Mesenchymal stem cell (in vitro differentiated cells and primary cell): ENCODE results near the gene STXBP1.

Experiments used
- DNase-seq: peaks from one replicate; pipeline ENCODE4 v3.0.0-alpha.2; 2013
- H2AFZ ChIP-seq: one replicate; pipeline ENCODE4 v1.6.1; 2013; ENCODE audit warnings: low read depth, mild to moderate bottlenecking, control low read depth, inconsistent platforms, low read length, moderate library complexity
- H2AK5ac ChIP-seq: 2 replicates; pipeline ENCODE4 v1.6.1; 2013; ENCODE audit warnings: low read length, moderate library complexity, mild to moderate bottlenecking, inconsistent platforms; ENCODE audit not compliant: severe bottlenecking
- H2BK120ac ChIP-seq: one replicate; pipeline ENCODE4 v1.6.1; 2013; ENCODE audit warnings: low read depth, mild to moderate bottlenecking, inconsistent platforms, low read length, moderate library complexity
- H2BK12ac ChIP-seq, 2 experiments: one replicate each; pipeline ENCODE4 v1.6.1; 2013; ENCODE audit warnings: inconsistent platforms in 2 of 2, low read length in 2 of 2, mild to moderate bottlenecking in 2 of 2, moderate library complexity in 2 of 2, control low read depth in 1 of 2
- H2BK15ac ChIP-seq: one replicate; pipeline ENCODE4 v1.6.1; 2013; ENCODE audit warnings: mild to moderate bottlenecking, low read depth, inconsistent platforms; ENCODE audit not compliant: poor library complexity, severe bottlenecking
- H2BK5ac ChIP-seq: 2 replicates; pipeline ENCODE4 v1.6.1; 2013; ENCODE audit warnings: low read depth, mild to moderate bottlenecking, low read length, control low read depth, inconsistent platforms; ENCODE audit not compliant: poor library complexity, severe bottlenecking
- H3K14ac ChIP-seq, 2 experiments: one replicate each; pipeline ENCODE4 v1.6.1; 2013; ENCODE audit warnings: inconsistent platforms in 2 of 2, low read length in 2 of 2, control low read depth in 1 of 2, mild to moderate bottlenecking in 1 of 2, moderate library complexity in 1 of 2
- H3K18ac ChIP-seq, 2 experiments: one replicate each; pipeline ENCODE4 v1.6.1; 2013; ENCODE audit warnings: inconsistent platforms in 2 of 2, low read length in 2 of 2, control low read depth in 1 of 2, low read depth in 1 of 2, mild to moderate bottlenecking in 1 of 2
- H3K23ac ChIP-seq, 2 experiments: one replicate each; pipeline ENCODE4 v1.6.1; 2013; ENCODE audit warnings: inconsistent platforms in 2 of 2, low read length in 2 of 2, mild to moderate bottlenecking in 2 of 2, moderate library complexity in 2 of 2, control low read depth in 1 of 2
- H3K27ac ChIP-seq: 2 replicates; pipeline ENCODE4 v1.5.1; 2013; ENCODE audit warnings: mild to moderate bottlenecking, moderate library complexity, low read length, control low read depth, inconsistent platforms; ENCODE audit not compliant: poor library complexity, severe bottlenecking
- H3K27me3 ChIP-seq, 2 experiments: 2 replicates each; pipeline versions ENCODE4 v1.6.1 to v1.7.0; 2013; ENCODE audit warnings: low read length in 2 of 2, mild to moderate bottlenecking in 2 of 2, moderate library complexity in 2 of 2, control low read depth in 1 of 2, inconsistent platforms in 1 of 2; ENCODE audit not compliant: control insufficient read depth in 1 of 2, insufficient read depth in 1 of 2
- H3K36me3 ChIP-seq, 2 experiments: 2 replicates each; pipeline versions ENCODE4 v1.6.1 to v1.7.0; 2013; ENCODE audit warnings: low read length in 2 of 2, control low read depth in 1 of 2, inconsistent platforms in 1 of 2, low read depth in 1 of 2, mild to moderate bottlenecking in 1 of 2; ENCODE audit not compliant: insufficient read depth in 2 of 2, control insufficient read depth in 1 of 2
- H3K4ac ChIP-seq, 2 experiments: one replicate each; pipeline ENCODE4 v1.6.1; 2013; ENCODE audit warnings: inconsistent platforms in 2 of 2, low read length in 2 of 2, mild to moderate bottlenecking in 2 of 2, moderate library complexity in 2 of 2, control low read depth in 1 of 2, low read depth in 1 of 2
- H3K4me1 ChIP-seq: 2 replicates; pipeline ENCODE4 v1.6.1; 2013; ENCODE audit warnings: low read depth, low read length, control low read depth; ENCODE audit not compliant: control insufficient read depth, insufficient read depth
- H3K4me2 ChIP-seq: 2 replicates; pipeline ENCODE4 v1.6.1; 2013; ENCODE audit warnings: low read length, mild to moderate bottlenecking, inconsistent platforms; ENCODE audit not compliant: poor library complexity, severe bottlenecking
- H3K4me3 ChIP-seq, 2 experiments: 2 replicates each; pipeline versions ENCODE4 v1.5.1 to v1.7.0; 2013; ENCODE audit warnings: low read length in 2 of 2, mild to moderate bottlenecking in 2 of 2, control low read depth in 1 of 2, low read depth in 1 of 2; ENCODE audit not compliant: insufficient read depth in 1 of 2
- H3K79me1 ChIP-seq: replicated peaks from 2 replicates; pipeline ENCODE4 v1.6.1; 2013; ENCODE audit warnings: mild to moderate bottlenecking, control low read depth, low read length, inconsistent platforms; ENCODE audit not compliant: poor library complexity, severe bottlenecking
- H3K9ac ChIP-seq: 2 replicates; pipeline ENCODE4 v1.7.0; 2013; ENCODE audit warnings: mild to moderate bottlenecking, low read length, moderate library complexity
- H3K9me3 ChIP-seq: 2 replicates; pipeline ENCODE4 v1.7.0; 2013; ENCODE audit warnings: mild to moderate bottlenecking, low read length; ENCODE audit not compliant: control insufficient read depth
- H4K8ac ChIP-seq: one replicate; pipeline ENCODE4 v1.6.1; 2013; ENCODE audit warnings: inconsistent platforms, mild to moderate bottlenecking, low read length, moderate library complexity
- H4K91ac ChIP-seq: one replicate; pipeline ENCODE4 v1.6.1; 2013; ENCODE audit warnings: mild to moderate bottlenecking, low read length, inconsistent platforms
- WGBS: methylation state at CpG from one replicate; pipeline ENCODE4 v1.1.7; 2013; ENCODE audit warnings: mixed read lengths; 5-methylcytosine and 5-hydroxymethylcytosine counted together

The STXBP1 gene

GRCh38 chr9:127715470-127716337 is 103.6 kb downstream of the STXBP1 start, which contains the start of the genes PTRH1 and TTC16:
PTRH1 (minus strand) TSS chr9:127715663; CDS start chr9:127715639, 24 bp downstream.
TTC16 (plus strand) TSS chr9:127716079; CDS start chr9:127716146, 67 bp downstream.
- DNase-seq: peak; percentile 97
- H4K91ac ChIP-seq: no peak within 1 kb of the TSS
- H3K4me2 ChIP-seq: peak within 1 kb of the TSS; percentile 93
- H4K8ac ChIP-seq: peak within 1 kb of the TSS; percentile 66
- H3K4ac ChIP-seq: peak within 1 kb of the TSS in 1 of 2 experiments; percentile 54
- H2BK12ac ChIP-seq: no peak within 1 kb of the TSS
- 5% methylated on average over 64 of the region's 65 CpGs for WGBS
- peak within 1 kb of the TSS in 1 of 2 experiments; percentile 57 for H3K23ac ChIP-seq
- H3K4me1 ChIP-seq: peaks cover 48% of the 10 kb centered on the region
- H3K27me3 ChIP-seq: no peaks in the 10 kb centered on the region
- H2BK5ac ChIP-seq: no peak within 1 kb of the TSS
- H3K9me3 ChIP-seq: no peaks in the 10 kb centered on the region
- H2AFZ ChIP-seq: peak within 1 kb of the TSS; percentile 98
- H2BK15ac ChIP-seq: peak within 1 kb of the TSS; percentile 63
- no peak within 1 kb of the TSS for H2AK5ac ChIP-seq
- peaks cover 0 to 8% of the 10 kb centered on the region in 2 experiments for H3K36me3 ChIP-seq
- peak within 1 kb of the TSS; percentile 73 to 94 for H3K4me3 ChIP-seq
- peak within 1 kb of the TSS; percentile 95 for H3K9ac ChIP-seq
- H3K27ac ChIP-seq: no peak within 1 kb of the TSS
- peak within 1 kb of the TSS; percentile 0 to 74 for H3K18ac ChIP-seq
- H3K79me1 ChIP-seq: peaks cover 20% of the 10 kb centered on the region
- H3K14ac ChIP-seq: peak within 1 kb of the TSS in 1 of 2 experiments; percentile 92
- no peak within 1 kb of the TSS for H2BK120ac ChIP-seq

GRCh38 chr9:127716412-127716811 is 104.3 kb downstream of the STXBP1 start:
- Histone ChIP-seq H3K4me1 (peaks cover 44% of the 10 kb centered on the region), H3K9me3 (no peaks in the 10 kb centered on the region), H2AK5ac (no peak overlapping the region), H3K27me3 (no peaks in the 10 kb centered on the region), H2BK5ac (no peak overlapping the region), H2BK15ac (no peak overlapping the region), H3K4ac (no peak overlapping the region), H3K4me2 (no peak overlapping the region), H2BK120ac (no peak overlapping the region), H3K4me3 (peak overlapping the region in 1 of 2 experiments; percentile 94), H3K36me3 (peaks cover 0 to 8% of the 10 kb centered on the region in 2 experiments), H3K79me1 (peaks cover 20% of the 10 kb centered on the region), H3K18ac (no peak overlapping the region), H3K9ac (peak overlapping the region; percentile 95), H4K8ac (peak overlapping the region; percentile 66), H3K23ac (no peak overlapping the region), H2AFZ (no peak overlapping the region), H2BK12ac (no peak overlapping the region), H4K91ac (no peak overlapping the region), H3K14ac (no peak overlapping the region), H3K27ac (no peak overlapping the region)
- no peak for DNase-seq
- WGBS: 89% methylated on average over 5 of the region's 9 CpGs

- Histone ChIP-seq H2BK120ac (no peak overlapping the region), H3K36me3 (peaks cover 0 to 5% of the 10 kb centered on the region in 2 experiments), H2BK15ac (no peak overlapping the region), H2AK5ac (no peak overlapping the region), H4K91ac (no peak overlapping the region), H3K27me3 (no peaks in the 10 kb centered on the region), H3K18ac (no peak overlapping the region), H3K27ac (no peak overlapping the region), H3K9me3 (no peaks in the 10 kb centered on the region), H4K8ac (no peak overlapping the region), H3K4me2 (no peak overlapping the region), H3K14ac (no peak overlapping the region), H3K4me3 (no peak overlapping the region), H3K23ac (no peak overlapping the region), H2BK5ac (no peak overlapping the region), H3K9ac (no peak overlapping the region), H3K79me1 (peaks cover 18% of the 10 kb centered on the region), H2BK12ac (no peak overlapping the region), H3K4me1 (peaks cover 31% of the 10 kb centered on the region), H3K4ac (no peak overlapping the region), H2AFZ (no peak overlapping the region)
- DNase-seq: no peak
- 95% methylated on average over 4 of the region's 5 CpGs for WGBS
Observed at GRCh38 chr9:127717766-127718165, 105.7 kb downstream of the STXBP1 start.
